Occipital lobe (tissue), 3 donors: ENCODE results near the gene CORO7. TPM values are rescaled to one million over a fixed set of nuclear protein-coding genes. Genes with fewer than 3 reads are reported as not detected.
A peak's percentile ranks its signal among the peaks of the same experiment; 100 is the strongest.

Experiments
- DNase-seq: peaks from one replicate; lab custom pipeline; 2025; lab: John Stamatoyannopoulos, UW
- small RNA-seq: library from RNA; depleted of rRNA; stranded (forward); fragments of <200 nt; gene quantifications from one replicate; pipeline ENCODE3, GENCODE V24; 2014
- total RNA-seq: library from RNA; depleted of rRNA; stranded (reverse); fragments of >200 nt; gene quantifications from one replicate; pipeline ENCODE4 v1.2.3, GENCODE V29; 2014

CORO7 gene
- total RNA-seq, 1 donor from 2014 or later: 38.8 TPM

DNA sequence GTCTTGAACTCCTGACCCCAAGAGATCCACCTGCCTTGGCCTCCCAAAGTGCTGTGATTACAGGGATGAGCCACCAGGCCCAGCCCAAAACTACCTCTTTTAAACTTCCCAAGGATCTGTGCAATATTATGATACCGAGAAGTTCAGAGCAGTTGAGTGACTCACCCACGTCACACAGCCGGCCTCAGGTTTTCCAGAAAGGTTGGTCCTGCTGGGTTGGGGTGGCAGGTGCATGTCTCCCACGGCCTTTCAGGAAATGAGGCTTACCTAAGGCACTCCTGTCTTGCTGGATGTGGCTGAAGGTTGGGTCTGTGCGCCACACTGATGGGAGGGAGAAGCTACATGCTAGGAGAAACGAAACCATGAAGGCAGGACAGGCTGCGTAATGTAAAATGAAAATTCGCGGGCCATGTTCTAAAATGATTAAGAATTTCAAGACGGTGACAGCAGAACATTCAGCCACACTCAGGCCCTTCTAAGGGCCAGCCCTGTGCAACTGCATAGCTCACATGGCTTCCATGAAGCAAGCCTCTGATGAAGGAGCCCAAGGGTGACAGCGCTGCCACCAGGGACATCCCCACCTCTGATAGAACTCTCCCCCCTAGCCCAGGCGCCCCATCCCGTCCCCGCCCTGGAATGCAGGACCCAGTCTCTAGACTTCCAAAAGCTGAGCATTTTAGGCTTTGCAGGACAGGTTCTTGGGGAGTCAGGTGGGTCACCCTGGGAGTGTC is 107.1 kb downstream of the CORO7 start:
- no peak for DNase-seq

DNA sequence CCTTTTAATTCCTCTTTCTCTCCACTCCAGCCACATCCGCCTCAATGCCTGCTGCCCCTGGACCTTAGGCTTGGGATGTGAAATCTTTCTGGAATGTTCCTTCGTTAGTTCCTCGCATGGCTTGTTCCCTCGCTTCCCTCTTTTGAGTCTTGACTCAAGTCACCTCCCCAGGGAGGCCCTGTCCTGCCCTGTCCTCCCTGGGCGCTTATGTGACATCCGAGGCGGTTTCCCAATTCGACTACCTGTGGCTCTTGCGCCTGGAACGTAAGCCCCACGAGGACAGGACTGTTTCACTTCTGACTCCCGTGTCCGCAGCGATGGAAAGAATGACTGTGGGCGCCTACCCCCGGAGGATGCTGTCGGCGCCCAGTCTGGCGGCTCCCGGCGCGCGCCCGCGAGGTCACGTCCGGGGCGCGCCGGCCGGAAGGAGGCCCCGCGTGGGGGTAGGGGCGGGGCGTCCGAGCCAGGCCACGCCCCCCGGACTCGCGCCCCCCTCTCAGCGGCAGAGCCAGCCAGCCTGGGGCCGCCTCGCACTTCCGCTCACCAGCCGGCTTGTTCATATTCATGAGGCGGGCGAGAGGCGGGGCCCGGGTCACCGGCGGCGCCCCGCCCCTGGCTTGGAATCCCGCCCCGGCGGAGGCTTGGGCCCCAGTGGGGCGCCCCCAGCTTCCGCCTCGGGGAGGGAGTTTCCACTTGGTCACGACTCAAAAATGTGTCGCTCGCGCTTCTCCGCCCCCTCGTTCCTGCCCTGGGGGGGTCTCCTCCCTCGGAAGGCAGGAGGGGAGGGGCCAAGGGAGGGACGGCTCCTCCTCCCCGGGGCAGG is 109.0 kb downstream of the CORO7 start:
- DNase-seq: peak; percentile 70

DNA sequence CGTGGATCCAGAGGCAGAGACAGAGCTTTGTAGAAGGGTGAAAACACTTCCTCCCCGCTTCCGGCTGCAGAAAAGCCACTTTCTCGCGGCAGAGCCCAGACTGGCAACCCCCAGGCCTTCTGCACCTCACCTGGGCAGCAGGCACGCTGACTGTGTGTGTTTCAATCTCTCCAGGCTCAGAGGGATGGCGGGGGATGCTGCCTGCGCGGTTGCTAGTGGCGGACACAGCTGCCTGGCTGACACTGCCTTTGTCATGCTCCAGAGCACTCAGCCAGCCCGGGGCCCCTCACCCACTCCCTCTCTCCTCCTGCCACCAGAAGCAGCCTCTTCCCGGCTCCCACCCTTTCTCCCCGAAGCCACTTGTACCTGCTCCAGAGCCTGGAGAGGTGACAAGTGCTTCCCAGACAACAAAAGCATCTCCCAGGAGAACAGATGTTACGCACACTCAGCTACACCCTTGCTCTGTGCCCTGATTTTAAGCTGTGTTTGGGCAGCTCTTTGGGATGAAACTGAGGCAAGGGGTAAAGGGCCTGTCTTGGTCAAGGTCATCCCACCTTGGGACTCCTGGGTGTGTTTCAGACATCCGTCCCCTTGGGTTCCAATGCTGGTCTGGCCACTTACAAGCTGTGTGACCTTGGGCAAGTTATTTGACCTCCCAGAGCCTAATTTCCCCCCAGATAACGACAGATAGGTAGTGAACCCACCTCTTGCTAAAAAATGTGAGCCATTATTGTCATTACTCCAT is 109.8 kb downstream of the CORO7 start:
- DNase-seq: no peak

Small RNA genes lying within 50 kb of the gene (small RNA-seq; reads per million reads assigned to genes)
- not detected for gene AC012676.2

Other genes with a start within 250 kb of the CORO7 start
- gene SRL, start 174.5 kb downstream of the CORO7 start, total RNA-seq: 0.16 TPM
- 13.7 TPM for gene TFAP4, start 143.6 kb downstream of the CORO7 start, total RNA-seq
- 5.1 TPM for gene GLIS2, start 100.5 kb downstream of the CORO7 start, total RNA-seq
- gene PAM16, start 65.3 kb downstream of the CORO7 start, total RNA-seq: 21.2 TPM
- gene VASN, start 44.7 kb downstream of the CORO7 start, total RNA-seq: 2.5 TPM
- 32.1 TPM for gene DNAJA3, start 9.3 kb upstream of the CORO7 start, total RNA-seq
- gene NMRAL1, start 58.0 kb upstream of the CORO7 start, total RNA-seq: 51.2 TPM
- 27.0 TPM for gene HMOX2, start 59.8 kb upstream of the CORO7 start, total RNA-seq
- 11.1 TPM for gene CDIP1, start 122.2 kb upstream of the CORO7 start, total RNA-seq
- gene C16orf96, start 139.7 kb upstream of the CORO7 start, total RNA-seq: not detected
- 1.7 TPM for gene UBALD1, start 198.3 kb upstream of the CORO7 start, total RNA-seq
- gene MGRN1, start 208.2 kb upstream of the CORO7 start, total RNA-seq: 41.5 TPM